ENCODE data around the gene ADD3. TPM values are rescaled to one million over a fixed set of nuclear protein-coding genes. Genes with fewer than 3 reads are reported as not detected.

ADD3 gene
- total RNA-seq, 1 experiment from 2014 or later = 32.4 TPM

DNA sequence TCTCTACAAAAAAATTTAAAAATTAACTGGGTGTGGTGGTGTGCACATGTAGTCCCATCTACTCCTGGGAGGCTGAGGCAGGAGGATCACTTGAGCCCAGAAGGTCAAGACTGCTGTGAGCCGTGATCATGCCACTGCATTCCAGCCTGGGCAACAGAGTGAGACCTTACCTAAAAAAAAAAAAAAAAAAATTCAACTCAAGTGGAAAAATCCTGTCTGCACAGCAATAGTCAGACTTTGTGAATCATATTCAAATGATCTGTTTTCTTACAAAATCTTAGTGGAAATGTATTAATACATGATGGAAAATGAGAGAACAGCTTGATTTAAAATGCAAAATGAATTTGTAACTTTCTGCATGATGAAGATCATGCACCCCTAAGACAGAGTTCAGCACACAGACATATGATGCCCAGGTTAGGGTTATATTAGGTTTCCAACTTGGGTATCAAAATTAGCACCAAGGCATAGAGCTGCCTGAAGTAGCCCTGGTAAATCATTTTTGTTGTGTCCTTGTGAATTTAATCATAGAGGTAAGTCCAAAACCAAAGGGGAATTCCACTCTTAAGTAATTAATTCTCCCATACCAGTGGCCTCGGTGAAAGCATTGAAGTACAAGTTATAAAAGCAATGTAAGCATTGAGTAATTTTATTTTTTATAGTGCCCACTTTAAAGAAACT, 93.8 kb downstream of the ADD3 start:
- TF ChIP-seq CTCF (IDR thresholded peaks at IDR 0.05) = no peak
- TF ChIP-seq POLR2AphosphoS5 (IDR thresholded peaks at IDR 0.05; ENCODE audit: low read depth, low read length) = no peak
- TF ChIP-seq SIN3A (IDR thresholded peaks at IDR 0.05; ENCODE audit: borderline replicate concordance, insufficient read depth, low read depth, low read length) = no peak
- no peak for TF ChIP-seq TCF7L2 (IDR thresholded peaks at IDR 0.05; ENCODE audit: low read depth, low read length)
- TF ChIP-seq REST (IDR thresholded peaks at IDR 0.05; ENCODE audit: insufficient read depth in 1 of 2, low read depth in 2 of 2, low read length in 1 of 2) = no peak
- intact Hi-C loops (cut with micrococcal nuclease; ENCODE audit: unreplicated experiment) = no loop called here
- Histone ChIP-seq H3K27ac (ENCODE audit: low read length) (no peak overlapping the region), H3K4me1 (ENCODE audit: control insufficient read depth, insufficient read depth, low read length) (no peaks in the 10 kb centered on the region), H3K9me3 (ENCODE audit: control insufficient read depth, insufficient read depth, low read depth, low read length) (no peaks in the 10 kb centered on the region), H3K36me3 (ENCODE audit: control insufficient read depth, insufficient read depth, low read length) (no peaks in the 10 kb centered on the region), H3K27me3 (ENCODE audit: control insufficient read depth, insufficient read depth, low read length) (no peaks in the 10 kb centered on the region), H3K4me3 (ENCODE audit: low read depth in 2 of 2, low read length in 2 of 2) (no peak overlapping the region)
- ATAC-seq (no peak), DNase-seq (ENCODE audit: low read depth, low spot score) (no peak)
- TSS peak; percentile 45 for BruUV-seq (replicated peaks)
- ChIA-PET POLR2A (no interaction called here), CTCF (no interaction called here)
- in situ Hi-C loops (cut with HindIII; ENCODE audit: low pct_unique_long_range_greater_than_20kb, low sequenced_read_pairs) = no loop called here

- H3K4me1 ChIP-seq (ENCODE audit: control insufficient read depth, insufficient read depth, low read length) = no peaks in the 10 kb centered on the region
- BruUV-seq (replicated peaks) = no TSS peak
- H3K36me3 ChIP-seq (ENCODE audit: control insufficient read depth, insufficient read depth, low read length) = no peaks in the 10 kb centered on the region
- TF ChIP-seq POLR2AphosphoS5 (IDR thresholded peaks at IDR 0.05; ENCODE audit: low read depth, low read length) (no peak), CTCF (IDR thresholded peaks at IDR 0.05) (no peak), TCF7L2 (IDR thresholded peaks at IDR 0.05; ENCODE audit: low read depth, low read length) (no peak), REST (IDR thresholded peaks at IDR 0.05; ENCODE audit: insufficient read depth in 1 of 2, low read depth in 2 of 2, low read length in 1 of 2) (no peak), SIN3A (IDR thresholded peaks at IDR 0.05; ENCODE audit: borderline replicate concordance, insufficient read depth, low read depth, low read length) (no peak)
- in situ Hi-C loops (cut with HindIII; ENCODE audit: low pct_unique_long_range_greater_than_20kb, low sequenced_read_pairs) (no loop called here), intact Hi-C loops (cut with micrococcal nuclease; ENCODE audit: unreplicated experiment) (no loop called here)
- H3K27me3 ChIP-seq (ENCODE audit: control insufficient read depth, insufficient read depth, low read length) = no peaks in the 10 kb centered on the region
- H3K9me3 ChIP-seq (ENCODE audit: control insufficient read depth, insufficient read depth, low read depth, low read length) = no peaks in the 10 kb centered on the region
- CTCF ChIA-PET = no interaction called here
- no peak for DNase-seq (ENCODE audit: low read depth, low spot score)
- ATAC-seq = no peak
- no peak overlapping the region for H3K4me3 ChIP-seq (ENCODE audit: low read depth in 2 of 2, low read length in 2 of 2)
- no peak overlapping the region for H3K27ac ChIP-seq (ENCODE audit: low read length)
- POLR2A ChIA-PET = no interaction called here
These were observed 96.2 kb downstream of the ADD3 start for GRCh38 chr10:110103921-110104461.

Measured in Panc1 (cell line).